ENCODE measurements around the gene KCNJ6.

The KCNJ6 gene

DNA sequence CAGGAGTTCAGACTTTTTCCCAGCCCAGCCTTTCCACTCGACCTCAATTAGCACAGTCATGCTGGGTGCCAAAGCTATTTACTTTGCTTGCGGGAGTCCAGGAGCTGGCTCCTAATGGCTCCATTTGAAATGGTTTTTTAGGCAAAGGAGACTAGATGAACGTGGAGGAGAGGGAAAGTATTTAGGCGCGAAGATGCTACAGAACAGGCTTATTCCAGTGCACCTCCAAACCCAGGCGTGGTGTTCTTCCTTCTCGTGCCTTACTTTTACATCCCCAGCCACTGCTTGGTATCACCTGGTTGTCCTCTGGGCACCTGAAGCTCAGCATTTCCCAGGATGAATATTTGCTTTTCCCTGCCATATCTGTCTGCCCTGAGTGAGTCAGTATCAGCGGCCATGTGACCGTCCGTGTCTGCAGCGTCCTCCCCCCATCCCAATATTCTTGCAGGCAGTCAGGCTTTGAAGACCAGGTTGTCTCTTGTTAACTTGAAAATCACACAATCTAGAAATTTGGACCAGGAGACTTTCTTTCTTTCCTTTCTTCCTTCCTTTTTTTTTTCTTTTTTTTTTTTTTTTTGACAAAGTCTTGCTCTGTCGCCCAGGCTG, 351.2 kb downstream of the KCNJ6 start:
- ChIA-PET POLR2A (interaction anchor here (1.1 to 2.7 kb wide), 5 partner anchors 10 to 90 kb away, joined by 3 to 30 read pairs (median 12); no protein-coding TSS in a partner anchor), CTCF (no interaction called here)
- no peak for TF ChIP-seq CTBP1 (IDR thresholded peaks at IDR 0.05; ENCODE audit: borderline replicate concordance)
- TF ChIP-seq, protein P1, sequence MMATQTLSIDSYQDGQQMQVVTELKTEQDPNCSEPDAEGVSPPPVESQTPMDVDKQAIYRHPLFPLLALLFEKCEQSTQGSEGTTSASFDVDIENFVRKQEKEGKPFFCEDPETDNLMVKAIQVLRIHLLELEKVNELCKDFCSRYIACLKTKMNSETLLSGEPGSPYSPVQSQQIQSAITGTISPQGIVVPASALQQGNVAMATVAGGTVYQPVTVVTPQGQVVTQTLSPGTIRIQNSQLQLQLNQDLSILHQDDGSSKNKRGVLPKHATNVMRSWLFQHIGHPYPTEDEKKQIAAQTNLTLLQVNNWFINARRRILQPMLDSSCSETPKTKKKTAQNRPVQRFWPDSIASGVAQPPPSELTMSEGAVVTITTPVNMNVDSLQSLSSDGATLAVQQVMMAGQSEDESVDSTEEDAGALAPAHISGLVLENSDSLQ (IDR thresholded peaks at IDR 0.05), result no peak
- peak; percentile 47; the same call in 1 of the 2 replicates for TF ChIP-seq L3MBTL2 (conservative IDR thresholded peaks at IDR 0.05)
- TF ChIP-seq LEF1 (IDR thresholded peaks at IDR 0.05; ENCODE audit: borderline replicate concordance), result no peak
- 0 out of 2 replicates have a peak, but pooled peaks have one; percentile 11 for TF ChIP-seq FOXA1 (IDR thresholded peaks at IDR 0.05)
- DNase-seq (ENCODE audit: extremely low spot score), result no peak

DNA sequence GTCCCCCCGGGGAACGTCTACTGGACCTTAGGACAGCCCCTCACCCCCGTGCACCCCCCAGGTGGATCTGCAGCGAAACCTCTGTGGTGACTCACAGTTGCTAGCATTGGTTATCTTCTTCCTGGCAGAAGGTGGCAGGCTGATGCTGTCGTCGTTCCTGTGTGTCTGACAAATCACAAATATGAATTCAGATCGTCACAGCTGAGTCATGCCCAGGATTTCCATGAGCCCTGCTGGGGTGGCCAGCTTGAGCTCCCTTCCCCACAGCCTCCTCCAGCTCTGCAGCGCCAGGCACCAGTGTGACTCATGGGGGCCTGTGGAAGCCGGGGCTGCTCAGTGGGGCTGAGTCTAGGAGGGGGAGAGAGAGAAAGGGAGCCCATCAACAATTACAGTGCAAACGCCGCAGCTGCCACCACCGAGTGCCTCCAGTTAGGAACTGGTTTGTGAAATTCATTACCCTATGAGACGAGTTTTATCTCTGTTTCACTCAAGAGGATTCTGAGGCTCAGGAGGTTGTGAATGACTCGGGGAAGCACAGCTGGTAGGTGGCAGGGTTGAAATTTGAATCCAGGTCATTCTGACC, 351.8 kb downstream of the KCNJ6 start:
- TF ChIP-seq ARNT (IDR thresholded peaks at IDR 0.05) (no peak), ELF4 (IDR thresholded peaks at IDR 0.05) (no peak)
- POLR2A ChIA-PET, result interaction anchor here (0.6 to 2.7 kb wide), 22 partner anchors 10 to 1135 kb away, joined by 3 to 30 read pairs (median 4); partner anchors contain the start of genes DYRK1A and VPS26C
- CTCF ChIA-PET, result interaction anchor here (1.0 to 1.1 kb wide), 2 partner anchors 19 to 28 kb away, joined by 3 to 4 read pairs; no protein-coding TSS in a partner anchor
- peak; percentile 48 for DNase-seq (ENCODE audit: extremely low spot score)

DNA sequence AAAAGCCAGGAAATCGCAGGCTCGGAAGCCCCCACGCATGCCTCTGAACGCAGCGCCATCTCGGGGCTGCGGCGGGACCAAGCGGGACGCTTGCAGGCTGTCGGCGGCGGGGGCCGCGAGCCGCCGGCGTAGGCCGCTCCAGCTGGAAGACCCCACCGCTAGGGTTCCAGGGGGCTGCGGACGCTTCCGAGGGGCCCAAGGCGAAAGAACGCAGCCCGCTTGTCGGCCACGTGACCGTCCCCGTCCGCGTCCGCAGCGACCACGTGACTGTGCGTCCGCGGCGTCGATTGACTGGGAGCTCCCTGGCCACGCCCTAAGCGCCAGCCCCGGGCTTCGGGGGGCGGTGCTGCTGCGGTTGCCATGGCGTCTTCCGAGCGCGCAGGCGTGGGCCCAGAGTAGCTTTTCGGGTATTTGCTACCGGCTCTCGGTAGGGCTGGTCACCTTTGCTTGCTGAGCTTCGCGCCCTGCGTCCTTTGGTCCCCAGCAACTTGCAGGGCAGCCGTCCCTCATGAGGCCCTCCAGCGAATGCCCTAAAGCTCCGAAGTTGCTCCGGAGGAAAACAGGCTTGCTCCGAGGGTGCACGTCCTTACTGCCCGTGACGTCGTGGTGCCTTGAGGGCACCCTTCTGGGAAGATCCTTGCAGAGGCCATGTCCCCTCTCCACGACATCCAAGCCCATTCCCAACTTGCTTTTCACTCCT, 352.5 kb downstream of the KCNJ6 start:
- TF ChIP-seq ARNT (IDR thresholded peaks at IDR 0.05), result no peak
- TF ChIP-seq L3MBTL2 (conservative IDR thresholded peaks at IDR 0.05), result peak; percentile 97
- no peak for TF ChIP-seq FOXM1 (IDR thresholded peaks at IDR 0.05; ENCODE audit: borderline replicate concordance)
- no peak for TF ChIP-seq ELF4 (IDR thresholded peaks at IDR 0.05)
- TF ChIP-seq, protein P1 (IDR thresholded peaks at IDR 0.05), result 0 out of 2 replicates have a peak, but pooled peaks have one; percentile 27
- TF ChIP-seq SUZ12 (IDR thresholded peaks at IDR 0.05), result no peak
- ChIA-PET POLR2A (interaction anchor here (0.6 to 2.7 kb wide), 23 partner anchors 10 to 1134 kb away, joined by 3 to 30 read pairs (median 5); partner anchors contain the start of genes DYRK1A and VPS26C), CTCF (interaction anchor here (0.6 to 1.3 kb wide), 4 partner anchors 19 to 104 kb away, joined by 3 to 4 read pairs (median 4); no protein-coding TSS in a partner anchor)
- peak; percentile 96 for DNase-seq (ENCODE audit: extremely low spot score)

- TF ChIP-seq ARNT (IDR thresholded peaks at IDR 0.05) (no peak), LEF1 (IDR thresholded peaks at IDR 0.05; ENCODE audit: borderline replicate concordance) (no peak), NFRKB (IDR thresholded peaks at IDR 0.05) (no peak), CTBP1 (IDR thresholded peaks at IDR 0.05; ENCODE audit: borderline replicate concordance) (no peak), BHLHE40 (IDR thresholded peaks at IDR 0.05; ENCODE audit: borderline replicate concordance) (no peak), ELF4 (IDR thresholded peaks at IDR 0.05) (no peak), HDGF (IDR thresholded peaks at IDR 0.05; ENCODE audit: borderline replicate concordance) (no peak), L3MBTL2 (conservative IDR thresholded peaks at IDR 0.05) (no peak), FOXA1 (IDR thresholded peaks at IDR 0.05) (no peak), FOXM1 (IDR thresholded peaks at IDR 0.05; ENCODE audit: borderline replicate concordance) (no peak), SUZ12 (IDR thresholded peaks at IDR 0.05) (no peak), ZNF384 (IDR thresholded peaks at IDR 0.05) (no peak), TARDBP (IDR thresholded peaks at IDR 0.05) (no peak), SP1 (IDR thresholded peaks at IDR 0.05) (no peak), FOXK2 (IDR thresholded peaks at IDR 0.05) (no peak)
- TF ChIP-seq, protein P1 (IDR thresholded peaks at IDR 0.05), result no peak
- CTCF ChIA-PET, result interaction anchor here (0.6 to 1.3 kb wide), 4 partner anchors 20 to 103 kb away, joined by 3 to 4 read pairs (median 4); no protein-coding TSS in a partner anchor
- POLR2A ChIA-PET, result interaction anchor here (0.6 to 2.7 kb wide), 17 partner anchors 9 to 296 kb away, joined by 3 to 30 read pairs (median 6); partner anchors contain the start of genes DYRK1A and VPS26C
- no peak for DNase-seq (ENCODE audit: extremely low spot score)
Measured at GRCh38 chr21:37562920-37563640, 353.2 kb downstream of the KCNJ6 start.

GRCh38 chr21:37561941-37562919, 354.0 kb downstream of the KCNJ6 start:
- no peak for DNase-seq (ENCODE audit: extremely low spot score)
- POLR2A ChIA-PET, result no interaction called here
- TF ChIP-seq ELF4 (IDR thresholded peaks at IDR 0.05) (no peak), FOXK2 (IDR thresholded peaks at IDR 0.05) (no peak), FOXM1 (IDR thresholded peaks at IDR 0.05; ENCODE audit: borderline replicate concordance) (no peak), HDGF (IDR thresholded peaks at IDR 0.05; ENCODE audit: borderline replicate concordance) (no peak), CTBP1 (IDR thresholded peaks at IDR 0.05; ENCODE audit: borderline replicate concordance) (no peak), BHLHE40 (IDR thresholded peaks at IDR 0.05; ENCODE audit: borderline replicate concordance) (no peak)
- TF ChIP-seq, protein P1 (IDR thresholded peaks at IDR 0.05), result no peak
- CTCF ChIA-PET, result no interaction called here

Data from HEK293T (cell line).